Ascending aorta (tissue), 2 donors: Measurements from ENCODE around the gene CAMKMT. TPM values are rescaled to one million over a fixed set of nuclear protein-coding genes. Genes with fewer than 3 reads are reported as not detected.

Source experiments
- DNase-seq, 2 donors: peaks; one replicate each; pipeline ENCODE4 v3.0.0-alpha.2; 2019; ENCODE audit warnings: low spot score in 2 of 2
- H3K27ac ChIP-seq, 2 donors: fragments of 200-600 bp; sonication (generic); one replicate each; pipeline ENCODE4 v1.5.1; 2016 to 2017; ENCODE audit warnings: mild to moderate bottlenecking in 1 of 2
- H3K27me3 ChIP-seq: fragments of 200-600 bp; sonication (generic); one replicate; pipeline ENCODE4 v1.5.1; 2017
- H3K36me3 ChIP-seq, 2 donors: fragments of 200-600 bp; sonication (generic); one replicate each; pipeline ENCODE4 v1.5.1; 2016
- H3K4me1 ChIP-seq, 2 donors: fragments of 200-600 bp; sonication (generic); one replicate each; pipeline ENCODE4 v1.5.1; 2016 to 2017; ENCODE audit warnings: mild to moderate bottlenecking in 1 of 2
- H3K4me3 ChIP-seq, 2 donors: fragments of 200-600 bp; sonication (generic); one replicate each; pipeline ENCODE4 v1.5.1; 2016 to 2017; ENCODE audit warnings: mild to moderate bottlenecking in 1 of 2
- H3K9me3 ChIP-seq, 2 donors: fragments of 200-600 bp; sonication (generic); one replicate each; pipeline ENCODE4 v1.5.1; 2016
- intact Hi-C: fragments of 100-400 bp; cut with DNase I; formaldehyde crosslinking; loops from one replicate; pipeline ENCODE4 v1.15.1; 2023
- total RNA-seq: library from RNA; depleted of rRNA; stranded (reverse); fragments of >200 nt; gene quantifications from one replicate; pipeline ENCODE4 v1.1.0, GENCODE V29; 2016
- TF ChIP-seq, protein P1 (sequence below), 3 experiments: fragments of 200-600 bp in 2 of 3; fragments of 450-650 bp in 1 of 3; sonication (generic) in 2 of 3; IDR thresholded peaks; one replicate each; pipeline ENCODE4 v1.5.1; 2016 to 2019; ENCODE audit warnings: antibody characterized with exemption in 3 of 3, mild to moderate bottlenecking in 1 of 3, moderate library complexity in 1 of 3

The CAMKMT gene
- total RNA-seq, 1 donor from 2014 or later, result 5.1 TPM

DNA sequence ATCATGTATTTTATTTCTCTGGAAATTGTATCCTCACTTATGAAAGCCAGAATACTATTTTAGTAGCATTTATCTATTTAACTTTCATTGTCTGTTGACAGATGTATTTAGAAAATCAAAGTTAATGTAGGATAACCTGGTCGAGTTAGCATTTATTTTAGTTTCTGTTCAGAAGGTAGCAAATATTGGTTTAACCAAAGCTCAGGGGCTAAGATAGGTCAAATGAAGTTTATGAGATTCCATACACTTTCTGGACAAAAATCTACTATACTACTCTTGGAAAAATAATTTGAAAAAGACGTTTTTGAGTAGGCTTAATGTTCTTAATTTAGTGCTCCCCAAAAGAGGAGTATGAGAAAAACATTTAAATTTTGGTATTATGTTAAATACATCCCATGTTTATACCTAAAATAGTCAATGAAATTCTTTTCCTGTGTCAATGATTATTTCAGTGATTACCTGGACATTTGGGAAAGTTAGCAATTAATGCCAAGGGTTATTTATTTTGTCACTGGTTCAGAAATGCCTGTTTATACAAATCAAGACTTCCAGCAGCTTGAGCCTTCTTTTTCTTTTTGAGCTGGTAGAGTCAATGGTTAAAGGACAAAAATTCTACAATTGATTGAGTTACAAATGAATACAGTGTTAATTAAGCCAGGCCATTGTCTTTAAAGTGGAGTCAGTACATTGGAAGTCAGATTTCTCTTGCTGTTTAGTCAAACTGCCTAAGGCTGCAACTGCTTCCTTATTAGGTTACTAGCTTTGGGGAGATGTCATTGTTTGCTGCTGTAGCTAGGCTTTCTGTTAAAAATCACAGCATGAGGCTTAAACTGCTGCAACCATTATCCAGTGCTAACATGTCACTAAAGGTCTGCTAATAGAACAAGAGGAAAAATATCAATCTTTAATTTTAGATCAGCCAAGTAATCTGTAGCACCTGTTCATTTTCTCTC is 182.3 kb downstream of the CAMKMT start:
- intact Hi-C loops, result no loop called here
- H3K9me3 ChIP-seq, result no peaks in the 10 kb centered on the region
- DNase-seq, result no peak

DNA sequence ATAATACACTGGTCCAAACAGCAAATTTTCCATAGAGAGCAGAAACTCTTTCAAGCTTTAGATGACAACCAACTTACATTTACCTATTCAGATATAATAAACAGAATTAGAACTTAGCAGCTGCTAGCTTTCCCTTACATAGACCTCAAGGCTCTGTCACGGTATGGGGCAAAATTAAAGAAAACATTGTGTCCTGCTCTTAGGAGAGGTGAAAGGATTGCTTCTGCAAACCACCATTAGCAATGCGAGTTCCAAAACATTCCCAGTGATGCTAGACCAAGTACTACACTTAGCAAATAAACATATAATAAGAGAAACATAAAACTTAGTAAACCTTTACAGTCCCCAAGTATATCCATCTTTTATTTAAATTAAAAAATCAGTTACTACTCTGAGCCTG is 183.3 kb downstream of the CAMKMT start:
- intact Hi-C loops, result no loop called here
- Histone ChIP-seq H3K4me3 (no peak overlapping the region), H3K27ac (no peak overlapping the region), H3K4me1 (peaks cover 0 to 8% of the 10 kb centered on the region in 2 donors), H3K36me3 (no peaks in the 10 kb centered on the region), H3K27me3 (no peaks in the 10 kb centered on the region), H3K9me3 (no peaks in the 10 kb centered on the region)
- no peak for DNase-seq
- TF ChIP-seq, protein P1, sequence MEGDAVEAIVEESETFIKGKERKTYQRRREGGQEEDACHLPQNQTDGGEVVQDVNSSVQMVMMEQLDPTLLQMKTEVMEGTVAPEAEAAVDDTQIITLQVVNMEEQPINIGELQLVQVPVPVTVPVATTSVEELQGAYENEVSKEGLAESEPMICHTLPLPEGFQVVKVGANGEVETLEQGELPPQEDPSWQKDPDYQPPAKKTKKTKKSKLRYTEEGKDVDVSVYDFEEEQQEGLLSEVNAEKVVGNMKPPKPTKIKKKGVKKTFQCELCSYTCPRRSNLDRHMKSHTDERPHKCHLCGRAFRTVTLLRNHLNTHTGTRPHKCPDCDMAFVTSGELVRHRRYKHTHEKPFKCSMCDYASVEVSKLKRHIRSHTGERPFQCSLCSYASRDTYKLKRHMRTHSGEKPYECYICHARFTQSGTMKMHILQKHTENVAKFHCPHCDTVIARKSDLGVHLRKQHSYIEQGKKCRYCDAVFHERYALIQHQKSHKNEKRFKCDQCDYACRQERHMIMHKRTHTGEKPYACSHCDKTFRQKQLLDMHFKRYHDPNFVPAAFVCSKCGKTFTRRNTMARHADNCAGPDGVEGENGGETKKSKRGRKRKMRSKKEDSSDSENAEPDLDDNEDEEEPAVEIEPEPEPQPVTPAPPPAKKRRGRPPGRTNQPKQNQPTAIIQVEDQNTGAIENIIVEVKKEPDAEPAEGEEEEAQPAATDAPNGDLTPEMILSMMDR (IDR thresholded peaks at IDR 0.05), result no peak

More for the DNA sequence above, 182.3 kb downstream of the CAMKMT start:
- H3K27ac ChIP-seq, result no peak overlapping the region
- H3K27me3 ChIP-seq, result no peaks in the 10 kb centered on the region
- peaks cover 0 to 2% of the 10 kb centered on the region in 2 donors for H3K4me1 ChIP-seq
- TF ChIP-seq, protein P1 (IDR thresholded peaks at IDR 0.05), result no peak
- H3K36me3 ChIP-seq, result no peaks in the 10 kb centered on the region
- no peak overlapping the region for H3K4me3 ChIP-seq

DNA sequence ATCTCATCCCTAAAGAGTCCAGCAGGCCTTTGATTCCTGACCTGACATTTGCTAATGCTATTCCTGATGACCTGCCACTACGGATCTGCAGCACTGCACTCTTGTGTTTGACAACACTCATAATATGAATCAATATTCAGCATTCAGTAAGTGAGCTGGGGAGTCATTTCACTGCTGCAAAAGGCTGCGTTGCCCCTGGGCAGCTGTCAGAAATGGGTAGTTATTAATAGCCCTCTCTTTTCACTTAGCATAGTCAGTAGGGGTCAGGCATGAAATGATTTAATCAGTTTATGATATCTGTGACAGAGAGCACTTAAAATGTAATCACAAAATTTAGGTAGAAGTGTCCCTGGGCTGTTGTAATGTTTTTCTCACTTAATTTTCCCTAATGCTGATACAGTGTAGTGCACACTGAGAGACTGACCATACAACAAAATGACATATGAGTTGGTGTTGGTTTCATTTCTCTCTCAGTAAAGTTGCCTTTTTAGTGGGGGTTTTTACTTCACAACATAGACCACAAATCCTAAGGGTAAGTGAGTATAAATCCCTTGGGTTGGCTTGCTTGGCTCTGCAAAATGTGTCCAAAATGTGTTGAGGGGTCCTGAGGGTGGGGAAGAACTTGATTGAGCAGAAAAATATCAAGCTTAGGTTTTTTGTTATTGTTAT is 184.8 kb downstream of the CAMKMT start:
- no peaks in the 10 kb centered on the region for H3K36me3 ChIP-seq

DNA sequence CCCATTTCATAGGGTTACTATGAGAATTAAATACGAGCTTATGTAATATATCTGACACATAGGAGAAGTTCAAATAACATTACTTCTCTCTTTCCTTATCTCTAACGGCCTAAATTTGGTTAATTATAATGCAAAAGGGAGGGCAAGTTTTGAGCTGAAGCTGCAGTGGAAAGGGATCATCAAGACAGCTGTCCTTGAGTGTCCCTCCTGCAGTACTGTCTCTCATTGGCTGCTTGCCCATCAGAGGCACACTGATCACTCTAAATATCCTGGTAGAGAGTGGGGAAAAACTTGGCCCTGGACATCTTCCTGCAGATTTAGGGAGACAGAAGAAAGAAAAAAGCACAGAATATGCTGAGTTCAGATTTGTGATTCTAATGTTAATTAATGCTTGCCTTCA is 186.0 kb downstream of the CAMKMT start:
- TF ChIP-seq, protein P1 (IDR thresholded peaks at IDR 0.05), result no peak
- no peaks in the 10 kb centered on the region for H3K9me3 ChIP-seq
- intact Hi-C loops, result no loop called here

More for the DNA sequence above, 184.8 kb downstream of the CAMKMT start:
- intact Hi-C loops, result no loop called here
- no peaks in the 10 kb centered on the region for H3K27me3 ChIP-seq
- peaks cover 0 to 8% of the 10 kb centered on the region in 2 donors for H3K4me1 ChIP-seq
- no peak overlapping the region for H3K4me3 ChIP-seq
- DNase-seq, result no peak
- no peak overlapping the region for H3K27ac ChIP-seq
- H3K9me3 ChIP-seq, result no peaks in the 10 kb centered on the region
- TF ChIP-seq, protein P1 (IDR thresholded peaks at IDR 0.05), result no peak

DNA sequence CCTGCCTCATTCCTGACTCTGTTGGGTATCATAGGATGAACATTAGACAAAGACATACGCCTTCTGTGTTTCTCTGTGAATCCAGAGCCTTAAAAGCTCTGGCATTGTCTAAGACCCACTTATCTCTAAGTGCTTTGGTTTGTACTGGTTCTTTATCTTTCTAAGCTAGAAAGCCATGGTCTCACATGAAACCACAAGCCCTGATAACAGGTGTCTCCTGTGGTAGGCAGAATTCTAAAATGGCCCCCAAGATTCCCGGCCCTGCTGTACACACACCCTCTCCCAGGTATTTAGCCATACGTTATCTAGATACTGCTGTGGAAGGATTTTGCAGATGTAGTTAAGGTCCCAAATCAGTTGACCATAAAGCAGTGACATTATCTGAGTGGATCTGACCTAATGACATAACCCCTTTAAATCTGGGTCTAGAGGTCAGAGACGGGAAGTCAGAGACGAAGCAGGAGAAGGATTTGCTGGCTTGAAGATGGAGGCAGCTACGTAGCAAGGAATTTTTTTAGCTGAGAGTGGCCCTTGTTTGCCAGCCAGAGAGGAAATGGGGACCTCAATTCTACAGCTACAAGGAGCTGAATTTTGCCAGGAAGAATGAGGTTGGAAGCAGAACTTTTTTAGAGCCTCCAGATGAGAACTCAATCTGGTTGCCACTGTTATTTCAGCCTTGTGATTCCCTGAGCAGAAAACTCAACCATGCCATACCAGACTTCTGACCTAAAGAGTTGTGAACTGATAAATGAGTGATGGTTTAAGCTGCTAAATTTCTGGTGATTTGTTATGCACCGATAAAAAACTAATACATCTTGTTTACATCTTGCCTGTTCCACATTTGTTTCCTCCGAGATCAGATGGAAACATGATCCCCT is 186.7 kb downstream of the CAMKMT start:
- Histone ChIP-seq H3K27ac (no peak overlapping the region), H3K4me1 (peaks cover 0 to 11% of the 10 kb centered on the region in 2 donors), H3K36me3 (no peaks in the 10 kb centered on the region), H3K4me3 (no peak overlapping the region), H3K9me3 (no peaks in the 10 kb centered on the region), H3K27me3 (no peaks in the 10 kb centered on the region)
- intact Hi-C loops, result no loop called here
- DNase-seq, result no peak
- TF ChIP-seq, protein P1 (IDR thresholded peaks at IDR 0.05), result no peak

More for the DNA sequence above, 186.0 kb downstream of the CAMKMT start:
- H3K27me3 ChIP-seq, result no peaks in the 10 kb centered on the region
- no peak overlapping the region for H3K27ac ChIP-seq
- no peaks in the 10 kb centered on the region for H3K36me3 ChIP-seq
- peaks cover 0 to 8% of the 10 kb centered on the region in 2 donors for H3K4me1 ChIP-seq
- H3K4me3 ChIP-seq, result no peak overlapping the region
- no peak for DNase-seq
